ENCODE data around the gene ZNF426. TPM values are rescaled to one million over a fixed set of nuclear protein-coding genes. Genes with fewer than 3 reads are reported as not detected.

Gene ZNF426
- total RNA-seq, 3 donors from 2014 or later (not counting 1 experiment from before 2014, with no cell fraction given), result 14.1 to 17.3 (median 14.4) TPM

- Mint-ChIP-seq H3K36me3 (no peaks in the 10 kb centered on the region), H3K4me1 (peaks cover 62 to 64% of the 10 kb centered on the region in 2 donors), H3K9me3 (no peaks in the 10 kb centered on the region), H3K27ac (peak overlapping the region; percentile 44 to 50), H3K27me3 (ENCODE audit: low read depth in 2 of 2) (no peaks in the 10 kb centered on the region), H3K4me3 (no peak overlapping the region)
- WGBS (ENCODE audit: insufficient coverage), result 76% methylated on average over 5 of the region's 5 CpGs
- DNase-seq, result no peak
- no peak for ATAC-seq
- Histone ChIP-seq H3K27ac (ENCODE audit: low read length) (no peak overlapping the region), H3K36me3 (ENCODE audit: control insufficient read depth, insufficient read depth, low read length) (peaks cover 4% of the 10 kb centered on the region), H3K4me1 (ENCODE audit: control insufficient read depth, insufficient read depth, low read length) (peaks cover 27% of the 10 kb centered on the region), H3K27me3 (ENCODE audit: control insufficient read depth, insufficient read depth, low read length) (no peaks in the 10 kb centered on the region), H3K9me3 (ENCODE audit: control insufficient read depth, insufficient read depth, low read length) (peaks cover 3% of the 10 kb centered on the region), H3K4me3 (ENCODE audit: low read length) (no peak overlapping the region)
- intact Hi-C loops (cut with micrococcal nuclease), result loop anchor here (5.0 kb wide), 2 partner anchors 42 to 258 kb away; partner anchors contain the start of genes ZNF559 and ZNF561
- no peak for TF ChIP-seq CTCF (IDR thresholded peaks at IDR 0.05)
Measured at GRCh38 chr19:9580728-9581127, 42.3 kb upstream of the ZNF426 start.

- Histone ChIP-seq H3K9me3 (ENCODE audit: control insufficient read depth, insufficient read depth, low read length) (peaks cover 69% of the 10 kb centered on the region), H3K27ac (ENCODE audit: low read length) (no peak overlapping the region), H3K4me1 (ENCODE audit: control insufficient read depth, insufficient read depth, low read length) (no peaks in the 10 kb centered on the region), H3K4me3 (ENCODE audit: low read length) (no peak overlapping the region), H3K36me3 (ENCODE audit: control insufficient read depth, insufficient read depth, low read length) (peaks cover 40% of the 10 kb centered on the region), H3K27me3 (ENCODE audit: control insufficient read depth, insufficient read depth, low read length) (no peaks in the 10 kb centered on the region)
- H3K27ac Mint-ChIP-seq, result no peak overlapping the region
- 100% methylated on average over 6 of the region's 6 CpGs for WGBS (ENCODE audit: insufficient coverage)
- no peak for TF ChIP-seq CTCF (IDR thresholded peaks at IDR 0.05)
- DNase-seq, result no peak
- no peak for ATAC-seq
- peaks cover 37 to 41% of the 10 kb centered on the region in 2 donors for H3K4me1 Mint-ChIP-seq
- H3K9me3 Mint-ChIP-seq, result peaks cover 7 to 21% of the 10 kb centered on the region in 2 donors
- intact Hi-C loops (cut with micrococcal nuclease), result no loop called here
- no peaks in the 10 kb centered on the region for H3K27me3 Mint-ChIP-seq (ENCODE audit: low read depth in 2 of 2)
- no peak overlapping the region for H3K4me3 Mint-ChIP-seq
- H3K36me3 Mint-ChIP-seq, result peaks cover 37% of the 10 kb centered on the region
Measured at GRCh38 chr19:9570255-9570654, 31.8 kb upstream of the ZNF426 start.

GRCh38 chr19:9566729-9567128 lies 28.3 kb upstream of the ZNF426 start:
- peak overlapping the region in 1 of 2 donors; percentile 23 for H3K27ac Mint-ChIP-seq
- H3K27me3 Mint-ChIP-seq (ENCODE audit: low read depth in 2 of 2), result no peaks in the 10 kb centered on the region
- H3K27me3 ChIP-seq (ENCODE audit: control insufficient read depth, insufficient read depth, low read length), result no peaks in the 10 kb centered on the region
- peaks cover 52% of the 10 kb centered on the region for H3K36me3 ChIP-seq (ENCODE audit: control insufficient read depth, insufficient read depth, low read length)
- DNase-seq (no peak), ATAC-seq (no peak)
- H3K27ac ChIP-seq (ENCODE audit: low read length), result no peak overlapping the region
- WGBS (ENCODE audit: insufficient coverage), result 83% methylated on average over 1 of the region's 1 CpG
- H3K9me3 Mint-ChIP-seq, result peaks cover 9 to 25% of the 10 kb centered on the region in 2 donors
- H3K4me3 ChIP-seq (ENCODE audit: low read length), result no peak overlapping the region
- H3K4me3 Mint-ChIP-seq, result no peak overlapping the region
- peaks cover 11 to 15% of the 10 kb centered on the region in 2 donors for H3K4me1 Mint-ChIP-seq
- H3K4me1 ChIP-seq (ENCODE audit: control insufficient read depth, insufficient read depth, low read length), result no peaks in the 10 kb centered on the region
- H3K36me3 Mint-ChIP-seq, result peaks cover 70% of the 10 kb centered on the region
- no peak for TF ChIP-seq CTCF (IDR thresholded peaks at IDR 0.05)
- peaks cover 68% of the 10 kb centered on the region for H3K9me3 ChIP-seq (ENCODE audit: control insufficient read depth, insufficient read depth, low read length)
- intact Hi-C loops (cut with micrococcal nuclease), result loop anchor here (5.0 kb wide), 1 partner anchor 44 kb away; no protein-coding TSS in a partner anchor
